Measurements from ENCODE around the gene FGA. TPM values are rescaled to one million over a fixed set of nuclear protein-coding genes. Genes with fewer than 3 reads are reported as not detected.

The FGA gene
- total and polyA plus RNA-seq, 2 of the 8 experiments (the other 6 are each of a cell fraction or from before 2014, with no cell fraction given) = not detected

DNA sequence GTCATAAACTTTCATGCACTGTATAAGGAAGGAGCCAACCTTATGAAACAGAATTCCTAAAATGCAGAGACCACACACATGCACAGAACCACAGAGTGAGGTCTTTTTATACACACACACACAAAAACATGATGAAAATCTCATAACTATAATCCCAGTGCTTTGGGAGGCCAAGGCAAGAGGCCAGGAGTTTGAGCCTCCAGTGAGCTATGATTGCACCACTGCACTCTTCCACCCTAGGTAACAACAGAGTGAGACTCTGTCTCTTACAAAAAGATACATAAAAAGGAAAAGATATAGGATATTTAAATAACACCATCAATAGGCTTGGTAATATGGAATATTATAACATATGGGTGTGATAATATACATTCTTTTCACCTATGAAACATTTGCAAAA is 10.6 kb downstream of the FGA start:
- Histone ChIP-seq H3K4me2 (ENCODE audit: insufficient read depth in 1 of 2, low read depth in 2 of 2, low read length in 2 of 2) (no peak overlapping the region), H3K56ac (replicated peaks; ENCODE audit: insufficient read length, low read depth, low read length) (no peak overlapping the region), H2BK15ac (ENCODE audit: low read length) (no peak overlapping the region), H3K27me3 (replicated peaks in 1 of 4; ENCODE audit: control insufficient read depth in 3 of 4, extremely low read depth in 1 of 4, insufficient read depth in 3 of 4, low read length in 3 of 4) (no peaks in the 10 kb centered on the region), H3K79me2 (ENCODE audit: control insufficient read depth in 1 of 2, insufficient read depth in 2 of 2, low read length in 2 of 2) (no peaks in the 10 kb centered on the region), H2AFZ (ENCODE audit: low read length) (no peak overlapping the region), H3K4me3 (ENCODE audit: extremely low read depth in 1 of 4, insufficient read depth in 2 of 4, low read depth in 3 of 4, low read length in 4 of 4) (no peak overlapping the region), H3K23ac (ENCODE audit: insufficient read length) (no peak overlapping the region), H3K18ac (ENCODE audit: extremely low read depth, low read length) (no peak overlapping the region), H3K9ac (replicated peaks in 1 of 4; ENCODE audit: extremely low read depth in 1 of 4, low read depth in 3 of 4, low read length in 3 of 4) (no peak overlapping the region), H3K79me1 (ENCODE audit: low read depth, low read length) (no peaks in the 10 kb centered on the region), H3K9me3 (ENCODE audit: insufficient read depth in 2 of 2, low read depth in 1 of 2, low read length in 1 of 2) (no peaks in the 10 kb centered on the region), H2BK120ac (replicated peaks; ENCODE audit: low read depth, low read length) (no peak overlapping the region), H4K8ac (ENCODE audit: extremely low read depth, insufficient read depth, low read length) (no peak overlapping the region), H3K36me3 (ENCODE audit: control insufficient read depth in 2 of 4, insufficient read depth in 4 of 4, low read length in 3 of 4) (no peaks in the 10 kb centered on the region), H3K14ac (ENCODE audit: insufficient read length) (no peak overlapping the region), H2BK5ac (ENCODE audit: low read depth, low read length) (no peak overlapping the region), H2BK20ac (ENCODE audit: low read length) (no peak overlapping the region), H3K27ac (ENCODE audit: low read depth, low read length) (no peak overlapping the region), H3K4me1 (replicated peaks in 1 of 4; ENCODE audit: control insufficient read depth in 3 of 4, insufficient read depth in 4 of 4, low read length in 3 of 4) (no peaks in the 10 kb centered on the region), H4K20me1 (replicated peaks in 1 of 2; ENCODE audit: control insufficient read depth in 1 of 2, insufficient read depth in 2 of 2, low read length in 2 of 2) (no peaks in the 10 kb centered on the region), H4K5ac (ENCODE audit: insufficient read length, low read depth, low read length) (no peak overlapping the region), H3K4ac (replicated peaks; ENCODE audit: insufficient read length, low read depth, low read length) (no peak overlapping the region), H2AK5ac (ENCODE audit: low read depth, low read length) (no peak overlapping the region), H3K23me2 (ENCODE audit: low read depth, low read length) (no peaks in the 10 kb centered on the region), H4K91ac (replicated peaks; ENCODE audit: insufficient read length, low read length) (no peak overlapping the region), H2BK12ac (ENCODE audit: low read depth, low read length) (no peak overlapping the region)
- FAIRE-seq = no peak
- TF ChIP-seq, protein P1, sequence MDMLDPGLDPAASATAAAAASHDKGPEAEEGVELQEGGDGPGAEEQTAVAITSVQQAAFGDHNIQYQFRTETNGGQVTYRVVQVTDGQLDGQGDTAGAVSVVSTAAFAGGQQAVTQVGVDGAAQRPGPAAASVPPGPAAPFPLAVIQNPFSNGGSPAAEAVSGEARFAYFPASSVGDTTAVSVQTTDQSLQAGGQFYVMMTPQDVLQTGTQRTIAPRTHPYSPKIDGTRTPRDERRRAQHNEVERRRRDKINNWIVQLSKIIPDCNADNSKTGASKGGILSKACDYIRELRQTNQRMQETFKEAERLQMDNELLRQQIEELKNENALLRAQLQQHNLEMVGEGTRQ (IDR thresholded peaks at IDR 0.05; ENCODE audit: low read length) = no peak
- TF ChIP-seq GABPA (IDR thresholded peaks at IDR 0.05; ENCODE audit: borderline replicate concordance, insufficient read depth, low read length) (no peak), CHD2 (IDR thresholded peaks at IDR 0.05; ENCODE audit: low read length) (no peak), SRF (IDR thresholded peaks at IDR 0.05; ENCODE audit: low read depth, low read length) (no peak), SP4 (IDR thresholded peaks at IDR 0.05; ENCODE audit: low read length) (no peak)
- ChIA-PET POLR2A (ENCODE audit: partially characterized antibody) (no interaction called here), CTCF (ENCODE audit: partially characterized antibody) (interaction anchor here (1.8 to 2.9 kb wide), 2 partner anchors 14 to 39 kb away, joined by 7 to 13 read pairs; no protein-coding TSS in a partner anchor)
- no peak for DNase-seq (ENCODE audit: low read depth in 1 of 2, low spot score in 2 of 2)

Measured in H1 (cell line).